ENCODE results near the gene PAX8.

The PAX8 gene

GRCh38 chr2:113236367-113237159 lies 42.2 kb downstream of the PAX8 start:
- DNase-seq: no peak

DNA sequence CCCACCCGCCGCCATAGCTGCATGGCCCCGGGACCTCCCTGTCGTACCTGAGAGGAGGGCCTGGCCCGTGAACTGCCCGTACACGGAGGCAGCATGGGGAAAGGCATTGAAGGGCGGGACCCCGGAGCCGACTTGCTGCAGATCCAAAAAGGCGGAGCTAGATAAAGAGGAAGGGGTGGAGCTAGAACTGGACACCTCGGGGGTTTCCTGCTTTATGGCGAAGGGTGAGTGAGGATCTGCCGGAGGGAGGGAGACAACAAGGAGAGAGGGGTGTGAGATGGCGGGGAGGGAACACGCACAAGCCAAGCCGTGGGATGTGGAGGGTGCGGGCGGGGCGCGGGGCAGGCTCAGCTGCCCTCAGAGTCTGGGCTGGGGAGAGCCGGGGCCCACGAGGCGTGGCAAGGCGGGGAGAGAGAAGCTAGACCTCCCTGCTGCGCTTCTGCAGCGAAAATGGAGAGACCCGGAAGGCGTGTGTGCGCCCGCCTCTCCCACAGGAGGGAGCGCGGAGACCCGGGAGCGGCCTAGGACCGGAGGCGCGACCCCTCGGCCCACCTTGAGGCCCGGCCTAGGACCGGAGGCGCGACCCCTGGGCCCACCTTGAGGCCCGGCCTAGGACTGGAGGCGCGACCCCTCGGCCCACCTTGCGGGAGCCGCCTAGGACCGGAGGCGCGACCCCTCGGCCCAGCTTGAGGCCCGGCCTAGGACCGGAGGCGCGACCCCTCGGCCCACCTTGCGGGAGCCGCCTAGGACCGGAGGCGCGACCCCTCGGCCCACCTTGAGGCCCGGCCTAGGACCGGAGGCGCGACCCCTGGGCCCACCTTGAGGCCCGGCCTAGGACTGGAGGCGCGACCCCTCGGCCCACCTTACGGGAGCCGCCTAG lies 43.1 kb downstream of the PAX8 start:
- peak; percentile 46 to 75 for DNase-seq

- DNase-seq: no peak
These were observed 43.9 kb downstream of the PAX8 start for GRCh38 chr2:113234721-113235346.

- no peak for DNase-seq
These were observed 44.8 kb downstream of the PAX8 start for GRCh38 chr2:113233593-113234550.

DNA sequence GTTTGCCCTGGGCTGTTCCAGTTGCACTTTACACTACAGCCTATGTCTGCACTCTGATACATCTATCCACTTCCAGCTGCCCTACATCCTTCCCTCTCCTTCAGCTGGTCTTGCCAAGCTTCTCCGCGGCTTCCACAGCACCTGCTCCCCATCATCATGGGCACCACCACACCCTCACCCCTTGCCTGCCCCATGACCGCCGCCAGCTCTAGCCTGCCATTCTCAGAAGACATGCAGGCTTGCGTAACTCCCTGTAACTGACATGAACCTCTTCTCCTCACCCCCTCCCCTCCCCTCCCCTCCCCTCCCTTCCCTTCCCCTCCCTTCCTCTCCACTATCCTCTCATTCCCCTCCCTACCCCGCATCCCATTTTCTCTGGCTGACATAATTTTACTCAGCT lies 46.0 kb downstream of the PAX8 start:
- no peak for DNase-seq

DNA sequence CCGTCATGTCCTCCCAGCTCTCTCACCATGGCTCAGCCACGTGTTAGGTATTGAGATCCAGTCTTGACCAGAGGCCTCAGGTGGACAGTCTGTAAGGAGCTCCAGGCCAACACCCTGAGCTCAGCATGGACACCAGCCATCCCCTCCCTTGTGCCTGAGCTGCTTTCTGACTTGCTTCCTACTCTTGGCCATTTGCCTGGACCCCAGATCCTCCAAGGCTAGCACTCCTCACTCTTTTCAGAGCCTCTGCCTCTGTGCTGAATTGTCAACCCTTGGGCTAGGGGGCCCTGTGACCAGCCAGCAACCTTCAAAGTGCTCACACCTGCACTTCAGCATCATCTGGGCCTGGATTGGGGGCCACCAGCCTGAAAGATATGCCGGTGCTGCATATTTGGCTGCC lies 46.6 kb downstream of the PAX8 start:
- DNase-seq: no peak

DNA sequence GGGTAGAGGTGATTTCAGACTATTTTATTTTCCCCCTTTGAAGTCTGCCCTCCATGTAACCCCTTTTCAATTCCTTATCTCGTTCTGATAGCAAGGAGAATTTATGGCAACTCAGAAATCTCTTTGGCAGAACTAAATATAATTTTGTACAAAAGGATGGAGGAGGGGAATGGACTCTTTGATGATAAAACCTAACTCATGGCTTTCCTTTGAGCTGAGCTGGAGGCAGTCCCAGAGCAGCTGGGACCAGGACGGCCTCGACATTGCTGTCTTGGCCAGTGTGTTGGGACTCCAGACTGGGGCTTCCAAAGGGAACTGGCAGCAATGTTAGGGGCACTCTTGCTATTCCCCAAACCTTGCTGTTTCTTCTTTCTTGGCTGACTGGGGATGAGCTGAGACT lies 47.7 kb downstream of the PAX8 start:
- DNase-seq: no peak

DNA sequence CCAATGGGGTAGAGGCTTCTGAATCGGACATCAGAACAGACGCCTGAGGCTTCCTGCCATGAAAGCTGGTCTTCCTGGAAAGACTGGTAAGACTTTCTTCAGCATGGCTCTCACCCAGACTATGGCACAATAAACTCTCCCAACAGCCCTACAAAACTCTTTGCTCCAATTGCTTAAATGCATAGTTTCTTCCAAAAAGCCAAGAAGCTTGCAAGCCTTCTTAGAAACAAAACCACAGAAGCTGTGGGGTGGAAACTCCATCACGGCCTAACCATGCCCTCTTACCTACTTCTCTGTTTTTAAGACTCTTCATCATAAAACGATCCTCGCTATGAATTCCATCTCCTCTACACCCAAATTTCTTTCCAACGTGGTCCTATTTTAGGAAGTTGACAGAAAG lies 48.2 kb downstream of the PAX8 start:
- DNase-seq: no peak

GRCh38 chr2:113229795-113230194 lies 48.9 kb downstream of the PAX8 start:
- no peak for DNase-seq

DNA sequence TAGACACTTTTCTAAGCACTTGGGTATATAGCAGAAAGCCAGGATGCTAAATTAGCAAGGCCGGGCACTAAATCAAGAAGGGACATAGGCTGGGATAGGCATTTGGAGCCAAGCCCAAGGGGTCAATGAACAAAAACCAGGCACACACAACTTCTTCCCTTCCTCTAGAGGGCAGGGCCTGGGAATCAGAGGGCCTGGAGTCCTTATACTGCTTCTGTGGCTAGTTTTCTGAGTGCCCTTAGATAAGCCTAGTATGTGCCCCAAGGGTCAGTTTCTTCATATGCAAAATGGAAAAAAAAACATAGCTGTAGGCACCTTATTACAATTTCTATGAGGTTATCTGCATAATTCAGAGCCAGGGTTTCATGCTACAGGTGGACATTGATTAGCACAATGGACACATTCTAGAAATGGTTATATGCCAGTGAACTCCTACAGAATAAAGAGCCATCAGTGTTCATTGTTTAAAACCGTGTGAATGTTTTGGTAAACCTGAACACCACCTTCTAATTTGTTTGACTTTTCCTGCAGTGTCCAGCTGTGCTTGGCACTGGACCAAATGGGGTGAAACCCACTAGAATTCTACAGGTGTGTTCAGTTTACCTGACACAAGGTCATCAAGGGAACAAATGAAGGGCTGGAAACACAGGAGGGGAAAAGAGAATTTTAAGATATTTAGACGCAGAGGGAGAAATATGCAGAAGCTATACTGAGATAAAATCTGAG lies 49.6 kb downstream of the PAX8 start:
- DNase-seq: no peak

DNA sequence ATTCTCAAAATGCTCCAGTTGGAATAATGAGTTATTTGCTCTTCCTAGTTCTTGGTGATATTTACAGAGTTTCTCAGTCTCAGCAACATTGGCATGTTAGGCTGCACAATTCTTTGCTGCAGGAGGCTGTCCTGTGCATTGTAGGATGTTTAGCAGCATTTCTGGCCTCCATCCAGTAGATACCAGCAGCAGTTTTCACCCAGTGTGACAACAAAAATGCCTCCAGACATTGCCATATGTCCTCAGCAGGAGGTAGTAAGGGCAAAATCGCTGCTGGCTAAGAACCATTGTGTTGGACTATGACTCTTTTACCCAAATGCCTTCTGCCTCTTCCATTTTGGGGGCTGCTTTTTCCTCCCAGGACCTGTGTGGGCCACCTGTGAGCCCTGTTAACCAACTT lies 50.4 kb downstream of the PAX8 start:
- no peak for DNase-seq

GRCh38 chr2:113227698-113228097 lies 51.0 kb downstream of the PAX8 start:
- no peak for DNase-seq

GRCh38 chr2:113227290-113227689 lies 51.4 kb downstream of the PAX8 start:
- no peak for DNase-seq

GRCh38 chr2:113226462-113226861 lies 52.3 kb downstream of the PAX8 start:
- no peak for DNase-seq

- no peak for DNase-seq
These were observed 53.2 kb downstream of the PAX8 start for GRCh38 chr2:113225263-113226259.

GRCh38 chr2:113224647-113225236 lies 54.0 kb downstream of the PAX8 start:
- DNase-seq: no peak

GRCh38 chr2:113223813-113224212 lies 54.9 kb downstream of the PAX8 start:
- DNase-seq: no peak

- DNase-seq: no peak
These were observed 56.9 kb downstream of the PAX8 start for GRCh38 chr2:113221846-113222245.

GRCh38 chr2:113220970-113221708 lies 57.6 kb downstream of the PAX8 start:
- no peak for DNase-seq

Data from SHP77 (cell line).